Renal cortical epithelial cell (primary cell): ENCODE measurements around the gene CAVIN2. TPM values are rescaled to one million over a fixed set of nuclear protein-coding genes. Genes with fewer than 3 reads are reported as not detected.
"Not testable (repeated sequence)": the region's sequence is repeated elsewhere in the genome, so short reads cannot be mapped to it uniquely, and the experiment has no call there.

Experiments
- DNase-seq: peaks from one replicate; pipeline ENCODE4 v3.0.0-alpha.2; 2011; ENCODE audit warnings: low read depth
- total RNA-seq: library from RNA; depleted of rRNA; stranded (reverse); fragments of >200 nt; gene quantifications from 2 replicates; pipeline ENCODE4 v1.2.3, GENCODE V29; 2014

CAVIN2 gene
- total RNA-seq, 1 donor from 2014 or later, result 4.3 TPM

DNA sequence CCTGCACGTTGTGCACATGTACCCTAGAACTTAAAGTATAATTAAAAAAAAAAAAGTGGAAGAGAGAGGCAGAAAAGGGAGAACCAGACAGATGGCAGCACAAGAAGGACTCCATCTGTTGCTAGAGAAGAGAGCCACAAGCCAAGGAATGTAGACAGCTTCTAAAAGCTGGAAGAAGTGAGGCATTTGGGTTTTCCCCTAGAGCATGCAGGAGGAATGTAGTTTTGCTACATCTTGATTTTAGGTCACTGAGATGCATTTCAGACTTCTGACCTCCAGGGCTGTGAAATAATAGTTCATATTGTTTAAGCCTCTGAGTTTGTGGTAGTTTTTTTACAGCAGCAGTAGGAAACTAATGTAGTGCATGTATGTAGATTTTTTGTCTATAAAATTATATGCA is 46.0 kb downstream of the CAVIN2 start:
- DNase-seq, result no peak

DNA sequence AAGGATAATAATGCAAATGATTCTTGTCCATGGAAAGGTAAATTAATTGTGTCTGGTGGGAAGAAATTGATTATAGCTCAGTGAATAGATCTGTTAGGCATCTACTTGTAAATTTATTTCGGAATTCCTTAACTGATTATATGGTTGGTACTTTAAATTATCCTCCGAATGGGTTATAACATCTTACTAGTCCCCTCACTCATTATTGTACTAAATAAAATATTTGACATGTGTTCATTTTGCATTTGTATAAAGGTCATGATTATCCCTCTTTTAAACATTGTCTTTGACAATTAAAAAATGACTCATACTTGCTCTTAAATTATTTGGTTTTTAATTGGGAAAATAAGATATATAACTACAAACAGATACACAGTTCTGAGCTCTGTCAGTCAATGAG is 47.4 kb downstream of the CAVIN2 start:
- DNase-seq, result no peak

- DNase-seq, result no peak
These were observed 48.7 kb downstream of the CAVIN2 start for GRCh38 chr2:191797942-191798876.

GRCh38 chr2:191797500-191797899 is 49.4 kb downstream of the CAVIN2 start:
- DNase-seq, result no peak

DNA sequence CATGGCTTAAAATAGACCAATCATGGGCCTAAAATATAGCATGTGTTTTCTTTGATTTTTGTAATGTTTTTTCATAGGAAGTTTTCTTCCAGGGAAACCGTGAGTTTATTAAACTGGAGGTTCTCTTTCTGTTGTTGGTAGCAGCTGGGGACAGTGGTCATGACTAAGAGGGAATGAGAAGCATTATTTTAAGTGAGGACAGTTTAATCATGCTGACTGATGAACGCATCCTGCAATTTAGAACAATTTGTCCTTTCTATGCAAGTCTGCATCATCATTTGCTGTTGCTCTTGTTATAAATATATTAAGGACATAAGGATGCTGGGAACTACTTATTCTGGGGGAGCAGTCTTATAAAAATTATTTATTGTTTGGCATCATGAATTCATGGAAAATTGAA is 51.2 kb downstream of the CAVIN2 start:
- no peak for DNase-seq

- DNase-seq, result no peak
These were observed 54.8 kb downstream of the CAVIN2 start for GRCh38 chr2:191791953-191792560.

GRCh38 chr2:191790737-191791136 is 56.2 kb downstream of the CAVIN2 start:
- no peak for DNase-seq

DNA sequence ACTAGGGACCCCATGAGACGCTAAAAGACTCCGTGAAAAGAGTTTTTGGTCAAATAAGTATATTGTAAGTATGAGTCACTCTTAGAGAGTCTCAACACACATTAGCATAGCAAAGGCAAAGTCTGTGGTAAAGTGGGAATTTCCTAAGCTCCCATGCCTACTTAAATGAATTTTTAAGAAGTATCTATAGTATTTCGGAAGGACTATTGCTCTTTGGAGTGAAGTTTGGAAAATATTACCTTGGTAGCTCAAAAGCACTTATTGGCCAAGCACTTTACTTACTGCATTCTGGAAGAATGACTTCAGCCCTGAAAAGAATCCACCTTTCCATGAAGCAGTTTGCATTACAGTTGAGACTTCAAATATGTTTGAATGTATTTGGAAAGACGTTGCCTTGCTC is 57.1 kb downstream of the CAVIN2 start:
- DNase-seq, result peak; percentile 55

DNA sequence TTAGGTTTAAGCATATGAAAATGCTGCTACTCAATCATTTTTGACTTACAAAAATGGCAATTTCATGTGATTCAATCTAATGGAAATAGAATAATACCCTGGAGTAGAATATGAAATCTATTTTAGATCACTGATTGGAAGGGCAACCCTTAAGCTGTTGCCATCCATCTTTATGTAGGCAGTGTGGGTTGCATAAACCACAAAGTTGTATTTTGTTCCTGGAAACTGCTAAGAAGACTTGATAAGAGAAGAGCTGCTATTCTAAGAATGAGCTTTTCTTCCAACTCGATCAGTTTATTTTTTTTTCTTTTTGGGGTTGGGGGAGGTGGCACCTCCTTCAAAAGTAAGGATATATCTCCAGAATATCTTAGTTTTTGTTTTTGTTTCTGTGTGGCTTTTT is 60.2 kb downstream of the CAVIN2 start:
- DNase-seq, result no peak

- DNase-seq, result not testable (repeated sequence)
These were observed 61.2 kb downstream of the CAVIN2 start for GRCh38 chr2:191785651-191786050.

Other genes starting within 250 kb of the CAVIN2 start
- 123 and 179 TPM in 2 replicates for gene NABP1, start 169.0 kb downstream of the CAVIN2 start, total RNA-seq